GM19324 (cell line): Measurements from ENCODE around the gene MISP3.
"Not testable (repeated sequence)": the region's sequence is repeated elsewhere in the genome, so short reads cannot be mapped to it uniquely, and the experiment has no call there.

Experiments
- ATAC-seq: cut with Tn5 transposase; IDR thresholded peaks from one replicate; pipeline ENCODE4 v1.9.1; 2021; ENCODE audit warnings: mild to moderate bottlenecking, moderate library complexity; ENCODE audit not compliant: unreplicated experiment, low FRiP score

MISP3 gene

DNA sequence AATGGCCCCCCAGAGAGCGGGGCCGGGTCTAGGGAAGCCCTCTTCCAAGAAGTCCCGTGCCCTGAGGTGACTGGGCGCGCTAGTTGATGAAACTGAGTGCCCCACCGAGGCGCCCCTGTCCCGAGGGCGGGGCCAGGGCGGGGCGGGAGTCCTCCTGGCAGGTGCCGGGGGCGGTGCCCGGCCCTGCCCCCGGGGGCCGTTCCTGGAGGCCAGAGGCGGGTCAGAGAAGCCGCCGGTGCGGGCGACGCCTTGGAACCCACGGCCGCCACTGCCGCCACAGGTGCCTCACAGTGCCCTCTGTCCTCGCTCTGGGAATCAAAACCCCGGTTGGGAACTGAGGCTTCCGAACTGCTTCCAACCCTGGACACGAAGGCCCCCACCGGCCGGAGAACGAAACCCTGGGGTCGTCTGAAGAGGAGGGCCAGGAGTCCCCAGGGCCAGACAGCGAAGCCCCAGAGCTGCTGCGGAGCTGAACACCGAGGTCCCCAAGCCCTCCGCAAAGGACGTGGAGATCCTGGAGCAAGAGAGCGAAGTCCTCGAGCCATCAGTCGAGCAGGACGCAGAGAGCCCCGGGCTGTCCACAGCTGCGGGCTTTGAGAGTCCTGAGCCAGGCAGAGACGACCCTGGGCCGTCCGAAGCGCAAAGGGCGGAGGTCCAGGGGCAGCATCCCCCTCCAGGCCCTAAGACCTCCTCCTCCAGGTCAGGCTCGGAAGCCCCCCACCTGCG, at the start of gene MISP3:
MISP3 (plus strand) TSS at position 252 of the 726 bp plus-strand sequence. CDS start 524 bp downstream, outside the sequence.
- peak; percentile 29 for ATAC-seq

DNA sequence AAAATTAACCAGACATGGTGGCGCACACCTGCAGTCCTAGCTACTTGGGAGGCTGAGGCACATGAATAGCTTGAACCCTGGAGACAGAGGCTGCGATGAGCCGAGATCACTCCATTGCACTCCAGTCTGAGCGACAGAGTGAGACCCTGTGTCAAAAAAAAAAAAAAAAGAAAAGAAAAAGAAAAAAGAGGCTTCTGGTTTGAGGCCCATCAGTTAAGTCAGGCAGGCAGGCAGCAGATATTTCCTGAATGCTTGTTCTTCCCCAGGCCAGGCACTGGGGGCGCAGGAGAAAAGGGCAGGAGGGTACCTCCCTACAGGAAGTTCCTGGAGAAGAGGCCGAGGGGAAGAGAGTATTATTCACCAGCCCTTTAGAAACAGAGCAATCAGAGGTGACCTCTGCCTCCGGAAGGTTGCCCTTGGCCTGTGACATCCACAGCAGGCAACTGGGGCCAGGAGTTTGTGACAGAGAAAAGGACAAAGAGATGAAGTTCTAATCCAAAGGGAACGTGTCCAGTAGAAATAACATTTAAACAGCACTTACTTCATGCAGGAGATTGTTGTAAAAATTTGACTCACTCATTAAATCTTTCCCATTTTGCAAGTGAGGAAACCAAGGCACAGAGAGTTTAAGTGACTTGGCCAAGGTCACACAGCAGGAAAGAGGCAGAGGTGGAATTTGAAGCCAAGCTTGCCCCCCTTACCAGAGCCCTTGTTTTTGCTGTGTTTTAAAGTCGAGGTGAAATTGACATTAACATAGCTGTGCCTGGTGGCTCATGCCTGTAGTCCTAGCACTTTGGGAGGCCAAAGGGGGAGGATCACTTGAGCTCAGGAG, 49.0 kb upstream of the MISP3 start:
- ATAC-seq = no peak

DNA sequence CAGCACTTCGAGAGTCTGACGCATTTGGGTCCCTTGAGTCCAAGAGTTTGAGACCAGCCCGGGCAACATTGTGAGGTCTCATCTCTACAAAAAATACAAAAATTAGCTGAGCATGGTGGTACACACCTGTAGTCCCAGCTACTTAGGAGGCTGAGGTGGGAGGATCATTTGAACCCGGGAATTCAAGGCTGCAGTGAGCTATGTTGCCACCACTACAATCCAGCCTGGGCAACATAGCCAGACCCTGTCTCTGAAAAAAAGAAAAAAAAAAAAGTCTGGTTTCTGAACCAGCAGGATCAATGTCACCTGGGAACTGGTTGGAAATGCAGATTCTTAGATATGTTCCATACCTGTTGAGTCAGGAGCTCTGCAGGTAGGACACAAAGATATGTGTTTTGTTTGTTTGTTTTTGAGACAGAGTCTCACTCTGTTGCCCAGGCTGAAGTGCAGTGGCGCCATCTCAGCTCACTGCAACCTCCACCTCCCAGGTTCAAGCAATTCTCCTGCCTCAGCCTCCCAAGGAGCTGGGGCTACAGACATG, 45.9 kb upstream of the MISP3 start:
- not testable (repeated sequence) for ATAC-seq

DNA sequence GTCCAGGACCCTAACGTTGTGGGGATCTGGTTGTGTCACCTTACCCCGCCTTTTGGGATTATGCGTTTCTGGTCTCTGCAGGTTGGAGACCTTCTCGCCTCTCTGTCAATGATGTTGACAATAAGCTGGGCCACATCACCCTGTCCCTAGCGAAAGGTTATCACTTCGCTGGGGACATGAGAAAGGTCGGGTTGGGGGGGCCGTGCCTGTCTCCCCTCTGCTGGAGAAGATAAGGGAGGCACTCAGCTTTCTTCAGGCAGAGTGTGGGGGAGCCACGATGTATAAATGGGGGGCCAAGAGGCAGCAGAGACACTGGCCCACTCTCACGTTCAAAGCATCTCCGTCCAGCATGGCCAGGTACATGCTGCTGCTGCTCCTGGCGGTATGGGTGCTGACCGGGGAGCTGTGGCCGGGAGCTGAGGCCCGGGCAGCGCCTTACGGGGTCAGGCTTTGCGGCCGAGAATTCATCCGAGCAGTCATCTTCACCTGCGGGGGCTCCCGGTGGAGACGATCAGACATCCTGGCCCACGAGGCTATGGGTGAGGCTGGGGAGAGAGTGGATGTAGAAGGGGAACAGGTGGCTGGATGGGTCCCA, 44.6 kb upstream of the MISP3 start, which contains the start of gene RLN3:
RLN3 (plus strand) TSS at position 293 of the 595 bp plus-strand sequence; CDS start at position 350, 57 bp downstream.
- no peak for ATAC-seq

DNA sequence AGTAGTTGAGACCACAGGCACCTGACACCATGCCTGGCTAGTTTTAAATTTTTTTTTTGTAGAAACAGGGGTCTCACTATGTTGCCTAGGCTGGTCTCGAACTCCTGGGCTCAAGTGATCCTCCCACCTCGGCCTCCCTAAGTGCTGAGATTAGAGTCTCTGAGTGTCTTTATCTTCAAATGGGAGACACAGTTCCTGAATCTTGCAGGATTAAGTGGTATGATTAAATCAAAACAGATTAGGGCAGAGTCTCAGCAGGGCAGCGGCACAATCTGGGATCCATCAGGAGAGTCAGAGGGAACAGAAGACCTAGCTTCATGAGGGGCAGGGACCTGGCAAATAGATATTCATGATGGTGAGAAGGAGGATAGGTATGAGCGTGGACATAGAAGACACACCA, 43.7 kb upstream of the MISP3 start:
- ATAC-seq = no peak

DNA sequence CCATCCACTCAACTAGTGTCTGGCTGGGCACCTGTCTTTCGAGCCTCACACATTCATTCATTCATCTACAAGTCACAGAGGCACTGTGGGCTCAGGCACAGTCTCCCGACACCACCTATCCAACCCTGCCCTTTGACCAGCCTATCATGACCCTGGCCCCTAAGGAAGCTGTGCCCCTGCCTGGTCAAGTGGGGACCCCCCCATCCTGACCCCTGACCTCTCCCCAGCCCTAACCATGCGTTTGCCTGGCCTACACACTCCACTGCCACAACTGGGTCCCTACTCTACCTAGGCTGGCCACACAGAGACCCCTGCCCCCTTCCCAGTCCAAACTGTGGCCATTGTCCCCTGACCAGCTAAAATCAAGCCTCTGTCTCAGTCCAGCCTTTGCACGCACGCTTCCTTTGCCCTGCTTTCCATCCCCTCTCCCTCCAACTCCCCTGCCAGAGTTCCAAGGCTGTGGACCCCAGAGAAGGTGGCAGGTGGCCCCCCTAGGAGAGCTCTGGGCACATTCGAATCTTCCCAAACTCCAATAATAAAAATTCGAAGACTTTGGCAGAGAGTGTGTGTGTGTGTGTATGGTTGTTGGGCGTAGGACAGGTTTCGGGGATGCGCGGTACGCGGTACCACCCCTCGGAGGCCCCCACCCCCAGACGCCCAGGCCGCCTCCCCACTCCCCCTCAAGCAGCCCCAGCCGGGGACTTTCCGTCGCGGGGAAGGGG, 41.4 kb upstream of the MISP3 start:
- ATAC-seq = no peak

DNA sequence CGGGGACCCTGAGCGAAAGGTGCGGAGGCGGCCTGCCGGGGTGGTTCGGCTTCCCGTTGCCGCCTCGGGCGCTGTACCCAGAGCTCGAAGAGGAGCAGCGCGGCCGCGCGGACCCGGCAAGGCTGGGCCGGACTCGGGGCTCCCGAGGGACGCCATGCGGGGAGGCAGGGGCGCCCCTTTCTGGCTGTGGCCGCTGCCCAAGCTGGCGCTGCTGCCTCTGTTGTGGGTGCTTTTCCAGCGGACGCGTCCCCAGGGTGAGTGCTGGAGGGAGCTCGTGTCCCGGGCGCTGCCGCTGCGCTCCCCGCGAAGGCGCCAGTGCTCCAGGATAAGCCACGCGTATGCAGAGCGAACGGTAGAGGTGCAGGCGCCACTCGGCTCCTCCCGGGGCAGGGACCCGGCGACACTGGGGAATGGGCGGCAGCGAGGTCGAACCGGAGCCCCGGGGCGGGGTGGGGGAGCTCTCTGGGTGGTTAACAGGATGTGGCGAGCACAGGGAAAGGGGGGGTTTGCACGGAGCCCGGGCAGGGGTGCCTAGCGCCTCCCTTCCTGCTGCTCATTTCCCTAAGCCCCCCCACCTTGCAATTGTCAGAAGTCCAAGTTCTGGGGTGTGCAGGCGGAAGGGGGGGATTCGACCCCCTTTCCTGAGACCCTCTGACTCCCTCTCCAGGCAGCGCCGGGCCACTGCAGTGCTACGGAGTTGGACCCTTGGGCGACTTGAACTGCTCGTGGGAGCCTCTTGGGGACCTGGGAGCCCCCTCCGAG, 40.7 kb upstream of the MISP3 start, which contains the start of gene IL27RA:
IL27RA (plus strand) TSS at position 44 of the 762 bp plus-strand sequence; CDS start at position 155, 111 bp downstream.
- ATAC-seq = peak; percentile 59

DNA sequence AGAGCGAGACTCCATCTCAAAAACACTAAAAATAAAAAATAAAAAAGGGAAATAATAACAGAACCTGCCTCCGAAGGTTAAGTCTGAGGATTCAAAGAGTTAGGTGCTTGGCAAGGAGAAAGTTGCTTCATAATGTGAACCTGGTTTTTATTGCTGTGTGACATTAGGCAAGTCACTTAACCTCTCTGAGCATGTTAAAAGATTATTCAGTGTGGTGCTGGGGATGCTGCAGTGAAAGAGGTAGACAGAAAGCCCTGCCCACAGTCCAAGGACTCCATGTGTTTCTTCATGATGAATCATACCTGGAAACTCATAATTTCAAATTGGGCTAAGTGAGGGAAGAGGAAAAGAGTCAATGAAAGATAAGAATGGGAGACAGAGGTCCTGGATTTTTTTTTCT, 38.6 kb upstream of the MISP3 start:
- no peak for ATAC-seq

DNA sequence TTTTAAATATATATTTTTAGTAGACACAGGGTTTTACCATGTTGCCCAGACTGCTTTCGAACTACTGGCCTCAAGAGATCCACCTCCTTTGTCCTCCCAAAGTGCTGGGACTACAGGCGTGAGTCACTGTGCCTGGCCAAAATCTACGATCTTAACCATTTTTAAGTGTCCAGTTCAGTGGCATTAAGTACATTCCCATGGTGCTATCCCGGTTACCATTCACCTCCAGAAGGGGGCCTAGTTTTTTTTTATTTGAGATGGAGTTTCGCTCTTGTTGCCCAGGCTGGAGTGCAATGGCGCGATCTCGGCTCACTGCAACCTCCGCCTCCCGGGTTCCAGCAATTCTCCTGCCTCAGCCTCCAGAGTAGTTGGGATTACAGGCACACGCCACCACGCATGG, 37.4 kb upstream of the MISP3 start:
- not testable (repeated sequence) for ATAC-seq

DNA sequence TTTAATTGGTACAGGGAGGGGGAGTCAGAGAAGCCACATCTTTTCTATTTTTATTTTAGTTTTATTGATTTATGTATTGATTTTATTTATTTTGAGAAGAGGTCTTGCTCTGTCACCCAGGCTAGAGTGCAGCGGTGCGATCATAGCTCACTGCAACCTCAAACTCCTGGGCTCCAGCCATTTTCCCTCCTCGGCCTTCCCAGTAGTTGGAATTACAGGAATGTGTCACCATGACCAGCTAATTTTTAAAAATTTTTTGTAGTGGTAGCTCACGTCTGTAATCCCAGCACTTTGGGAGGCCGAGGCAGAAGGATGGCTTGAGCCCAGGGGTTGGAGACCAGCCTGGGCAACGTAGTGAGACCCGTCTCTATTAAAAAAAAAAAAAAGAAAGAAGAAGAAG, 36.9 kb upstream of the MISP3 start:
- no peak for ATAC-seq

DNA sequence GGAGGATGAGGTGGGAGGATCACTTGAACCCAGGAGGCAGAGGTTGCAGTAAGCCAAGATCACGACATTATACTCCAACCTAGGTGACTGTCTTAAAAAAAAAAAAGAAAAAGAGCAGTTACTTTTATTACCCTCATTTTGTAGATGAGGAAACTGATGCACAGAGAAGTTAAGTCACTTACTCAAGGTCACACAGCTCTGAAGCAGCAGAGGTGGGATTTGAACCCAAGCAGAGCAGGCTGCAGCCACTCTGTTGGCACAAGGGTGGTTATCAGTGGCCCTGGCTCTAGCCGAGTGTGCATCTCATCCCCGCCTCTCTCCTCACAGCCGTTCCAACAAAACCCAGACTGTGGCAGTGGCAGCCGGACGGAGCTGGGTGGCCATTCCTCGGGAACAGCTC, 33.4 kb upstream of the MISP3 start:
- no peak for ATAC-seq

DNA sequence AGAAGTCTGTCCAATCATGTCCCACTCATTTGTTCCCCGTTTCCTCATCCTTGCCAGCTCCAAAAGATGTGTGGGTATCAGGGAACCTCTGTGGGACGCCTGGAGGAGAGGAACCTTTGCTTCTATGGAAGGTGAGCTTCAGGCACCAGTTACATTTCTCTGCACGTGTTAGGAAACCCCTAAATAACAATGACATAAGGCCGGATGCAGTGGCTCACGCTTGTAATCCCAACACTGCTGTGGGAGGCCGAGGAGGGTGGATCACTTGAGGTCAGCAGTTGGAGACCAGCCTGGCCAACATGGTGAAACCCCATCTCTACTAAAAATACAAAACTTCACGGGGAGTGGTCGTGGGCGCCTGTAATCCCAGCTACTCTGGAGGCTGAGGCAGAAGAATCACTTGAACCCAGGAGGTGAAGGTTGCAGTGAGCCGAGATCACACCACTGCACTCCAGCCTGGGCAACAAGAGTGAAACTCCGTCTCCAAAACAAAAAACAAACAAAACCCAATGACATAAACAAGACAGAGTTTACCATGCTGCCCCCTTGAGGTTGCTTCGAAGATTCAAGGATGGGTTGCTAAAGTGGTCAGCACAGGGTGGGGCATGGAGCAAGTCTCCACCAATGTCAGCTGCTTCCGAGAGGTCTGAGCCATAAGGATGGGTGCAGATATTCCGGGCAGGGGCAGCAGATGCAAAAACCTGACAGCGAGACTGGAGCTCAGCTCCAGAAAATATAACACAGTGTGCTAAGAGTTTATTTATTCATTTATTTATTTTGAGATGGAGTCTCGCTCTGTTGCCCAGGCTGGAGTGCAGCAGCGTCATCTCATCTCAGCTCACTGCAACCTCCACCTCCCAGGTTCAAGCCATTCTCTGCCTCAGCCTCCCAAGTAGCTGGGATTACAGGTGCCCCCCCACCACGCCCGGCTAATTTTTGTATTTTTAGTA, 29.7 kb upstream of the MISP3 start:
- not testable (repeated sequence) for ATAC-seq

DNA sequence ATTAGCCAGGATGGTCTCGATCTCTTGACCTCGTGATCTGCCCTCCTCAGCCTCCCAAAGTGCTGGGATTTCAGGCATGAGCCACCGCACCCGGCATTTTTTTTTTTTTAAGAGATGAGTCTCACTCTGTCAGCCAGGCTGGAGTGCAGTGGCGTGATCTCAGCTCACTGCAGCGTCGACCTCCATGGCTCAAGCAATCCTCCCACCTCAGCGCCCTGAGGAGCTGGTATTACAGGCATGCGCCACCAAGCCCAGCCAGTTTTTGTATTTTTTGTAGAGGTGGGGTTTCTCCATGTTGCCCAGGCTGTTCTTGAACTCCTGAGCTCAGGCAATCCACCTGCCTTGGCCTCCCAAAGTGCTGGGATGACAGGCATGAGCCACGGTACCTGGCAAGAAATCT, 24.7 kb upstream of the MISP3 start:
- ATAC-seq = not testable (repeated sequence)

DNA sequence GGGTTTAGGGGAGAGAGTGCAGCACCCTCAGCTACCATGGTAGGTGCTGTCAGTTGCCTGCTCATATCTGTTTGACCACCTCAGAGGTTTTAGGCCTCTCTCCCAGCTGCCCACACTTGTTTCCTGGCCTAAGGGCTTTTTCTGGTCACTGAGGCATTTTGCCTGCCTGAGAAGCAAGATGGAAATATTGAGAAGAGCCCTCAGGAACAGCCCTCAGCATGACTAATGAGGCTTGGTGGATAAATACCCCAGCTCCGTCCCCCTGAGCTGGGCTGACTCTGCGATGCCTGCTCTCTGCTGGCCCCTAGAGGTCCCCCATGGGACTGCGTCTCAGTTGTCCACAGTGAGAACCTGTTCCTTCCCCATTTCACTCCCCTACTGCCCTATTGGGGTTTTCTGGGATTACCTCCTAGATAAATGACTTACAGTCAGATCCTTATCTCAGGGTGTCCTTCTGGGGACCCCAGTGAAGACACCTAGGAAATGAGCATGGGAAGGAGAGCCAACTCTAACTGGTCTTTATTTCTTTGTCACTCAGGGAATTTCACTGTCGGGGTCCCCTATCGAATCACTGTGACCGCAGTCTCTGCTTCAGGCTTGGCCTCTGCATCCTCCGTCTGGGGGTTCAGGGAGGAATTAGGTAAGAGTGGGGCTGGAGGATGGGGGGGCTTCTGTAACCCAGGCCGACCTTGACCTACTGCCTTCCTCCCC, 24.0 kb upstream of the MISP3 start:
- ATAC-seq = no peak

DNA sequence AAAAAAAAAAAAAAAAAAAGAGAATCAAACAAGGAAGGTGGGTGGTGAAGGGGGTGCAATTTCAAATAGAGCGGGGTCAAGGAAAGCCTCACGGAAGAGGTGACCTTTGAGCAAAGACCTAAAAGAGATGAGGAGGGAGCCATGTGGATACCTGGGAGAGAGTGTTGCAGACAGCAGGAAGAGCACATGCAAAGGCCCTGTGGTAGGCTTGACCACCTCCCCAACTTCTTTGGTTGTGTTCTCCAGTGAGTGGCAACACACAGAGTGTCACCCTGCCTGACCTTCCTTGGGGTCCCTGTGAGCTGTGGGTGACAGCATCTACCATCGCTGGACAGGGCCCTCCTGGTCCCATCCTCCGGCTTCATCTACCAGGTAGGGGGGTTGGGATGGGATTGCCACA, 22.1 kb upstream of the MISP3 start:
- ATAC-seq = no peak

DNA sequence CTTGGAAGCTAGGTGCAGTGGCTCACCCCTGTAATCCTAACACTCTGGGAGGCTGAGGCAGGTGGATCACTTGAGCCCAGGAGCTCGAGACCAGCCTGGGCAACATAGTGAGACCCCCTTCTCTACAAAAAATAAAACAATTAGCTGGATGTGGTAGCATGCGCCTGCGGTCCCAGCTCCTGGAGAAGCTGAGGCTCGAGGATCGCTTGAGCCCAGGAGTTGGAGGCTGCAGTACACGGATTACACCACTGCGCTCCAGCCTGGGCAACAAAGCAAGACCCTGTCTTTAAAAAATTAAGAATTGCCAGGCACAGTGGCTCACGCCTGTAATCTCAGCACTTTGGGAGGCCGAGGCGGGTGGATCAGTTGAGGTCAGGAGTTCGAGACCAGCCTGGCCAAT, 21.6 kb upstream of the MISP3 start:
- not testable (repeated sequence) for ATAC-seq

DNA sequence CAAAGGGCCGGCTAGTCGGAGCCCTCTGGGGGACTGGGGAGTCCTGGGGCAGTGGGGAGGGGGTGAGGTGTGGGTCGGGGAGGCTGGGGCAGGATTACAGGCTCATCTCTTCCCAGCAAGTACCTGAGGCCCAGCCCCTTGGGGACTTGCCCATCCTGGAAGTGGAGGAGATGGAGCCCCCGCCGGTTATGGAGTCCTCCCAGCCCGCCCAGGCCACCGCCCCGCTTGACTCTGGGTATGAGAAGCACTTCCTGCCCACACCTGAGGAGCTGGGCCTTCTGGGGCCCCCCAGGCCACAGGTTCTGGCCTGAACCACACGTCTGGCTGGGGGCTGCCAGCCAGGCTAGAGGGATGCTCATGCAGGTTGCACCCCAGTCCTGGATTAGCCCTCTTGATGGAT, 20.6 kb upstream of the MISP3 start:
- ATAC-seq = no peak

DNA sequence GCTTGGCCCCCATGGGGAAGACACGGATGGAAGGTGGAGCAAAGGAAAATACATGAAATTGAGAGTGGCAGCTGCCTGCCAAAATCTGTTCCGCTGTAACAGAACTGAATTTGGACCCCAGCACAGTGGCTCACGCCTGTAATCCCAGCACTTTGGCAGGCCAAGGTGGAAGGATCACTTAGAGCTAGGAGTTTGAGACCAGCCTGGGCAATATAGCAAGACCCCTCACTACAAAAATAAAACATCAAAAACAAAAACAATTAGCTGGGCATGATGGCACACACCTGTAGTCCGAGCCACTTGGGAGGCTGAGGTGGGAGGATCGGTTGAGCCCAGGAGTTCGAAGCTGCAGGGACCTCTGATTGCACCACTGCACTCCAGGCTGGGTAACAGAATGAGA, 20.1 kb upstream of the MISP3 start:
- ATAC-seq = no peak
